HG03159 (cell line): Measurements from ENCODE around the gene TRAPPC1.
A peak's percentile ranks its signal among the peaks of the same experiment; 100 is the strongest.

Experiments
- ATAC-seq: cut with Tn5 transposase; IDR thresholded peaks from one replicate; pipeline ENCODE4 v1.9.1; 2021; ENCODE audit warnings: mild to moderate bottlenecking, moderate library complexity; ENCODE audit not compliant: unreplicated experiment

TRAPPC1 gene

DNA sequence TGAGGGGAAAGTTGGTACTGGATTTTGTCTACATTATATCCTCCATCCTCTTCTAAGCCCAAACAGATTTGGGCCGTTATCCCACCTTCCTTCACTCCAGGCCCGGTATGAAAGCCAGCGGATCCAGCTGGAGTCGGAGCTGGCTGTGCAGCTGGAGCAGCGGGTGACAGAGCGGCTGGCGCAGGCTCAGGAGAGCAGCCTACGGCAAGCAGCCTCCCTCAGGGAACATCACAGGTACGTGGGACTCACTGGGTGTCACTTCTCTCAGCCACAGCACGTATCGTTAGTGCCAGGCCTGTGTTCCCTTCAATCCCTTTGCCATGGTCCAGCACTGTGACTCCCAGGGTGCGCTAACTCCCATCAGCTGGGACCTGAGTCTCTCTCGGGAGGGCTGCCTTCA, 11.5 kb upstream of the TRAPPC1 start:
- ATAC-seq: no peak

DNA sequence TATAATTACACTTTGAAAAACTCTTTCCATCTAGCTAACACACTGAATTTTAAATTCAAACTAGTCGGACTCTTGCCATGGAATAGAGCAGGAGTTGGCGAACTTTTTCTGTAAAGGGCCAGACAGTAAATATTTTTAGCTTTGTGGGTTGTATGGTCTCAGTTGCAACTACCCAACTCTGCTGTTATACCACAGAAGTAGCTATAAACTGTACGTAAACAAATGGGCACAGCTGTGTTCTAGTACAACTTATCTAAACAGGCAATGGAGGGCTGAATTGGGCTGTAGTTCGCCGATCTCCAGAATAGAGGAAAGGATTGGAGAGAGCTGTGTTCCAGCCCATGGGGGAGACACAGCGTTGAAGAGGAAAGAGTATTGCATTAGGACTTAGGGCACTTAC, 9.0 kb upstream of the TRAPPC1 start:
- ATAC-seq: no peak

DNA sequence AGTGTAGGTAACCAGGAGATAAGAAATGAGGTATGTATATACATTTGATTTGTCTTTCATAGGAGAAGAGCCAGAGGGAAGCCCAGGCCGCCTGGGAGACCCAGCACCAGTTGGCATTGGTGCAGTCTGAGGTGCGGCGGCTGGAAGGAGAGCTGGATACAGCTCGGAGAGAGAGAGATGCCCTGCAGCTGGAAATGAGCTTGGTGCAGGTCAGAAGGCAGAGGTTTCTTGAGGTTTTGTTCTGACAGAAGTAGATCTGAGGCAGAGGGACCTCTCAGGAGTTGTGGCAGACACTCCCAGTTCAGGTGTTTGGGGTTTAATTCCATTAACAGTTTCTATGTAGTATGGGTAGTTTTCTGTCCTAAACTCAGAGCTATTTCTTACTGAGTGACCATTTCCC, 8.3 kb upstream of the TRAPPC1 start:
- no peak for ATAC-seq

DNA sequence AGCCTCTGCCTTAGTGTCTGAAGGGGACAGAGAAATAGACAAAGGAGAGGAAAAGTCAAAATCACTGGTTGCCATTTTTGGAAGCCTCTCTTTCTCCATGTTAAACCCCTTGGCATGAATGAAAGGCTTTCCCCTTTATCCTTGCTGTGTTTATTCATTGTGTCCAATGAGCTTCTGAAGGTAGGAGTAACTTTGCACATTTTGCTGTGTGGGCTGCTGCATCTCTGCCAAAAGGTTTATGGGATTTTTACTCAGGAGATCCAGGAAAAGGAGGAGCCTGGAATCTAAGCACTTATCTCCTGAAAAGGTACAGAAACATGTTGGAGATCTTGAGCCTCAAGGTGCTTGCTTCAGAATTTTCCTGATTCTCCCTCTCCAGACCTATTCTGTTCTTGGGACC, 4.1 kb upstream of the TRAPPC1 start:
- no peak for ATAC-seq

GRCh38 chr17:7932949-7933348, 1.2 kb upstream of the TRAPPC1 start:
- no peak for ATAC-seq

DNA sequence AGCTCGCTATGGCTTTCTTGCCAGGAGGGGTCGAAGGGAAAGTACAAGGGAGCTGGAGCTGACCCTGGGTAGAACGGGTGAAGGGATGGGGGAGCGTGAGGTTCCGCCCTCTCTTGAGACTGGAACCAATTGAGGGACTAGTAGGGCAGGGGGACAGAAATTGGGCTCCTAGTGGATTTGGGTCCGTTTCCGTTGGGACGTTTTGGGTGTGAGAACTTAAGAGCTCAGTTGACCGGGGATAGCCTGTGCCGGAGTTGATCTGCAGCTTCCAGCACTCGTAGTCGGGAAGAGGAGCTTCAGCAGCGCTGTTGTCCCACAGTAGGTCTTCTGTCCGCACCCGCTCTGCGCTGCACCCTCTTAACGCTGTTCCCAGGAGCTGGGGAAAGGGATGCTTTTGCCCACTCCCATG, 741 bp upstream of the TRAPPC1 start:
- ATAC-seq: no peak

DNA sequence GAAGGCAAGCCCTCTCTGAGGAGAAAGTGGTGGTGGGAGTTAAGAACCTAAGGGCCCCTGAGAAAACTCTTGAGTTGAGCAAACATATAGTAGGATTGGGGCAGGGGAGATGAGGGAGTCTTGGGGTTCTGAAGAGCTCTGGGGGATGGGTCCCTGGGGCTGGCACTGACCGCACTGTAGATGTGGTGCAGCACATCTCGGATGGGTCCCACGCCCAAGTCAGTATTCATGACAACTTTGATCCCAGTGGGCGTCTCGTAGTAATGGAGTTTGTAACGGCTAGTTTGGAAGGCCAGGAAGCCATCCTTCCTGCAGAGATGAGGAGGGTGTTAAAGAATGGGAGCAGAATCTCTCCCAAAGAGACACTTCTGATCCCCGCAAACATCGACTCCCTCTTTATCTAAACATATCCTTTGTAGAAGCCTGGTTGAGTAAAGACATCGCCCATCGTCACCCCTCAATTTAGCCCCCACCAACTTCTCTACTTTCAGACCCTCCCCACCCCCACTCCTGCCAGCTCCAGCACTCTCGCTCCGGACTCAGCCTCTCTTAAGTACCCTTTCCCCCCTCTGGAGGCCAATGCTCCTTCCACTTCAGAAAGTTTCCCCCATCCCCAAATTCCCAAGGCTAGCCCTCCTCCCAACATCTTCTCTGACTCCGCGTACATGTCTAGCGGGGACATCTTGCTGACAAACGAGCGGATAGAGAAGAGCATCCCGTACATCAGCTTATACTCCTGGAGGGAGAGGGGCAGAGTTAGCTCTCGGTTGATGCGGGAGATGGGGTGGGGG, 710 bp downstream of the TRAPPC1 start:
- no peak for ATAC-seq

GRCh38 chr17:7929158-7930023, 2.4 kb downstream of the TRAPPC1 start, which contains the start of gene KCNAB3:
Gene KCNAB3 (minus strand): TSS chr17:7929856. CDS start chr17:7929435, 421 bp downstream.
- ATAC-seq: no peak

DNA sequence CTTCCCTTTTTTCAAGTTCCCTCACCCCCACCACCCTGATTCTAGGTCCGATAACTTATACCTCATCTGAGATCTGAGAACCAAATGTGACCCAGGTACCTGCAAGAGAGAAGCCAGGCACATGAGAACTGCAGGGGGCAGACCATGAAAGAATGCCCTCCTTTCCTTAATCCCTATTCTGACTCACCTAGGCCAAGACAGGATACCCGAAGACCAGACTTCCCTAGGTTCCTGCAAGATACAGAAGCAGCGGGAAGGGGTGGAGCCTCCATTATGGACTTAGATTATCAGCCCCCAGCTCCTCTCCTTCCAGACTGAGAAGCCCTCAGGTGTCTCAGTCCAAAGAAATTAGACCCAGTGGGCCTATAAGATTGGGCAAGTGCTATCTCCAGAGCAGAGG, 4.2 kb downstream of the TRAPPC1 start:
- ATAC-seq: no peak

DNA sequence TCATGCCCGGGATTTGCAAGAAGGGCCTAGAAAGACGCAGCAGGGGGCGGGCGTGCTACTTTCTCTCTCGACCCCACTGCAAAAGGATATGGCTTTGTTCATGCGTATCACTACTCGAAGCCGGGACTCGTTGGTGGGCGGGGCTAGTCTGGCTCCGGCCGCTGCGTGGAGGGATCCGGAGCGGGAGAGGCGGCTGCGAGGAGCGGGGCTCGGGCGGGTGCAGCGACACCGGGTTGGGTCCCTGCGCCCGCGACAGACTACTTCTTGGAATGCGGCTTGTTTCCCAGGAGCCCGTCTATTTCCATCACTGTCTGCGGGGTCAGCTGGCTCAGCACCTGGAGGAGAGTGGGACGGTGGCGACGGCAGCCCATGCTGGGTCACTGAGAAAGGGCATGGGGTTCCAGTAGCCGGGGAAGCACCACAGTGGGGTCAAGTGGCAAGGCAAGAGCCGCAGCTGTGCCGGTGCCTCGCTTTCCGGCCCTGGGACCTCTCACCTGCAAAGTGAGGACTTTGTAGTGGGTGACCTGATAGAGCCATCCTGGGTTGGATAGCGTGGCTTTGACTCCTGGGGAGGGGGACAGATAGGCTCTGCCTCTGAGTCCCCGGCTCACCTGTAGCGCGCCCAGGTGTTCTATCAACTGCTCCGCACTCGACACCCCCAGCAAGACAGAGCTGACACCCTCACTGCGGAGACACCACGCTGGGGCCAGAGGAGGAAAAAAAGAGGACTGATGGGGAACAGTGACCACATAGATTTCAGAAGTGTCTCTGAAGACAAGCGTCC, 8.7 kb downstream of the TRAPPC1 start:
- no peak for ATAC-seq

DNA sequence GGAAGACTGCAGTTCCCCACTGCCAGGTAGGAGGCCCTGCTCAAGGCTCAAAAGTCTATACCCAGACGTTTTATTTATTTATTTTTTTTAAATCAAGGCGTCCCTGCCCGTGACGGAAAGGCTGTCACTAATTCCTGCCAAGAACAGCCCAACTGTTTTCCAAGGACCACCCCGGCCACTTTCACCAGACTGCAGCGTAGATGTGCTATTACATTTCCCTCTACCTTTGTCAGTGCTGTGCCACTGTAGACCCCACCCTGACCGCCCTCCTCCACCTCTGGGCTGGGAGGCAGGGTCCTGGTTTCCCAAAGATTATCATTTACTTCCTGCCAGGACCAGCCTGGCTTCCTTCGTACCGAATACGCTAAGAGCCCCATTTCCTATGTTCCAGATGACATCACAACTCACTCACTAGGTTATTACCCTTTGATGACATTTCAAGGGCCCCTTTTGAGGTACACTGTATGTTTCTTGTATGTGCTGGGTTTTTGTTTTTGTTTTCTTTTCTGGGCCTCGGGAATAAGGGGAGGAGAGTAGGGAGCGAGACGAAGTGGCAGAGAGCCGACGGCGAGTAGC, 9.4 kb downstream of the TRAPPC1 start:
- ATAC-seq: no peak

GRCh38 chr17:7916808-7917207, 14.9 kb downstream of the TRAPPC1 start:
- no peak for ATAC-seq

- no peak for ATAC-seq
Observed at GRCh38 chr17:7916385-7916682, 15.4 kb downstream of the TRAPPC1 start.

DNA sequence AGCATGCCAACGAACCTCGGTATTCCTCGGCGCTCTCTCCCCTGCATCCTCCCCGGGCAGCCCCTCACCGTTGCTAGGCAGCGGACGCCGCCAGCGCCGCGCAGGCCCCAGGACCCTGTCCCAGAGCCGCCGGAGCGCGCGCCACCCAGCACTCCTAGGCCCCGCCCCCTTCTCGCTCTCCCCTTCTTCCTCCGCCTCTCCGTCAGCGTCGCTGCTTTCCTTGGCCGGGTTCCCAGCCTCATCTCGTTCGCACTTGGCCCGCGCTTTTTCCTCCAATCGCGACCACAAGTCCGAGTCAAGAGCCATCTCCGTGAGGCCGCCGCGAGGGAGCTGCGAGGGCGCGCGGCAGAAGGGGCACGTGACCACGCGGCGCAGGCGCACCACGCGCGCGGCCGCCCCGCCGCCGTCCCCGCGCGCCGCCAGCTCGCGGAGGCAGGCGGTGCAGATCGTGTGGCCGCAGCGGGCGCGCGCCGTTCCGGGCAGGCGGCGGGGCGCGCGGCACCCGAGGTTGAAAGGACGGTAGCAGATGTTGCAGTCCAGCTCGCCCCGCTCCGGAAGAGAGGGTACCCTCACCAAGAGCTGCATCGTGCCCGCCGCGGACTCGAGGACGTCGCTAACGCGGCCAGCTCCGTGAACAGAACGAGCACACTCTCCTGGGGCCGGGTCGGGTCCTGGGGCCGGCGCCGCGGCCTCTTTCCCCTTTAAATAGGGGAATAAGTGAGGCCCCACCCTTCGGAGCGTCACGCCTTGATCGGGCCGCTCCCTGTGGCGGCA, 15.9 kb downstream of the TRAPPC1 start, which contains the start of gene RNF227:
RNF227 (minus strand) TSS at position 679 of the 774 bp plus-strand sequence; CDS start at position 585, 94 bp downstream.
- peak; percentile 66 for ATAC-seq

DNA sequence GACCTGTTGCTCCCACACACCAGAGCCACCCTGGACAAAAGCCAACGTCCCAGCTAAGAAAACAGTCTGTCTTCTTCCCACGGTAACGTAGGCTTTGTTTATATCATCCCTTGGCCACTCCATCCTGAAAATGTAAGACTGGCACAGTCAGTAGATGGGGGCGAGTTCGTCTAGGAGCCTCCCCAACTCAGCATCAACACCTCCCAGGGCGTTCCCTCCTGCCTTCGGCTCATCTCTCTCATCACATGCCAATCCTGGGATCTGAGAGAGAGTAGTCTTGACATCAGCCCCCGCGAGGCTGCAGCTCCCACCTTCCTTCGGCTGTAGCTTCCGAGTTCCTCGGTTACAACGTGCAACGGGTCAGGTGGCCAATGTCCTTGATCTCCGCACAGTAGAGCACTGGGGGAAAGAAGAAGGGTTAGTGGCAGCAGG, 16.6 kb downstream of the TRAPPC1 start:
- ATAC-seq: no peak

DNA sequence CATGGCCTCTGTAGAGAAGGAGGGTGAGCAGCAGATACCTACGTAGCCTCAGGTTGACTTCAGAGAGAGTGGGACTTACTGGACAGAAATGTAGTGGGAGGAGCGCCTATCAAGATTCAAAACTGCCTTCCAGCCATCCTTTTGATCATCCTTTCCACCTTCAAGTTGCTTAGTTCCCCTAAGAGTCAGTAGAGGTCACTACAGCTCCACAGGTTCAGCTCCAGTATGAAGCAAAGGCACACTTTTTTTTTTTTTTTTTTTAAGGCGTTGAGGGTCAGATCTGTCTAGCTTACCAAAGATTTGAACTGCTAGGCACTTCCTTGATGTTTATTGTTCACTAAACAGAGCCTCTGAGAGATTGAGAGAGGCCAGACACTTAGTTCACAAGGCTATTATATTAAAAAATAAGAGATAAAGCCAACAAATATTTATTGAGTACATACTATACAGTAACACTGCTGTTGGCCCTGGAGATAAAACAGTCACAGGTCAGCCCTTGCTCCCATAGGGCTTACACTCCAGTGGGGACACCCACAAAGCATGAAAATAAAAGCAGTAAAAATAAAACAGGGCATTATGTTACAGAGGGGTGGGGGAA, 18.7 kb downstream of the TRAPPC1 start:
- no peak for ATAC-seq

- no peak for ATAC-seq
Observed at GRCh38 chr17:7911116-7911515, 20.6 kb downstream of the TRAPPC1 start.

GRCh38 chr17:7910711-7911110, 21.0 kb downstream of the TRAPPC1 start:
- no peak for ATAC-seq

DNA sequence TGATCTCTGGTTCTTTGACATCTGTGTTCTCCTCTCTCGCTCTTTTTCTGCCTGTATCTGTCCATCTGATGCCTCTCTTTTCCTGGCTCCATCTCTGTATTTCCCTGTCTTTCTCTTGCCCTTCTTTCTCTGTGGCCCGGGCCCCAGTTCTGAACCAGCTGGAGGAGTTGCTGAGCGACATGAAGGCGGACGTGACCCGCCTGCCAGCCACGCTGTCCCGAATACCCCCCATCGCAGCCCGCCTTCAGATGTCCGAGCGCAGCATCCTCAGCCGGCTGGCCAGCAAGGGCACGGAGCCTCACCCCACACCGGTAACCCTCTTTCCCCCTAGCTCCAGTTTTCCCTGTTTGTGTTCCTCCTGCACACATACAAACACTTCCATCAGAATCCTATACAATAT, 21.5 kb downstream of the TRAPPC1 start:
- ATAC-seq: no peak

- no peak for ATAC-seq
Observed at GRCh38 chr17:7909089-7909488, 22.7 kb downstream of the TRAPPC1 start.
